Activated CD8-positive, alpha-beta T cell treated with anti-CD3 and anti-CD28 coated beads for 36 hours (primary cell): ENCODE data around the gene CASKIN2. TPM values are rescaled to one million over a fixed set of nuclear protein-coding genes. Genes with fewer than 3 reads are reported as not detected.

ENCODE experiments used
- ATAC-seq: fragments of 200-7000 bp; cut with Tn5 transposase; one replicate; pipeline ENCODE4 v1.10.0; 2021; ENCODE audit warnings: mild to moderate bottlenecking, moderate library complexity
- CTCF ChIA-PET: fragments of 350-600 bp; sonication (Branson Sonifier 250); formaldehyde crosslinking; loops from one replicate; lab custom pipeline; 2021; ENCODE audit warnings: antibody characterized with exemption; lab: Charles Lee
- POLR2A ChIA-PET: fragments of 350-600 bp; sonication (Branson Sonifier 250); formaldehyde crosslinking; loops from one replicate; lab custom pipeline; 2021; ENCODE audit warnings: antibody characterized with exemption; lab: Charles Lee
- DNase-seq: peaks from one replicate; pipeline ENCODE4 v3.0.0-alpha.2; 2020
- H3K27ac Mint-ChIP-seq: one replicate; pipeline ENCODE4 v1.8.0; 2021; ENCODE audit warnings: mild to moderate bottlenecking, mixed read lengths
- H3K27me3 Mint-ChIP-seq: one replicate; pipeline ENCODE4 v1.8.0; 2021; ENCODE audit warnings: mixed read lengths
- H3K36me3 Mint-ChIP-seq: one replicate; pipeline ENCODE4 v1.8.0; 2021; ENCODE audit warnings: low read depth, mixed read lengths
- H3K4me1 Mint-ChIP-seq: one replicate; pipeline ENCODE4 v1.8.0; 2021; ENCODE audit warnings: low read depth, mixed read lengths
- H3K4me3 Mint-ChIP-seq: one replicate; pipeline ENCODE4 v1.8.0; 2021; ENCODE audit warnings: mild to moderate bottlenecking, moderate library complexity, mixed read lengths
- H3K9me3 Mint-ChIP-seq: one replicate; pipeline ENCODE4 v1.8.0; 2021; ENCODE audit warnings: mixed read lengths
- CTCF ChIP-seq: fragments of 200-600 bp; IDR thresholded peaks from one replicate; pipeline ENCODE4 v1.8.0; 2022; ENCODE audit warnings: antibody characterized with exemption, mild to moderate bottlenecking
- intact Hi-C: fragments of 100-400 bp; cut with micrococcal nuclease; formaldehyde crosslinking; loops from one replicate; pipeline ENCODE4 v1.10.0; 2022
- total RNA-seq, 2 experiments: library from RNA; stranded (reverse); gene quantifications; one replicate each; pipeline ENCODE4 v1.2.3, GENCODE V29; 2021

The CASKIN2 gene
- total RNA-seq, 2 experiments from 2014 or later: 2.2 to 2.5 TPM

- Mint-ChIP-seq H3K27me3 (no peaks in the 10 kb centered on the region), H3K4me3 (no peak overlapping the region), H3K4me1 (no peaks in the 10 kb centered on the region), H3K9me3 (no peaks in the 10 kb centered on the region), H3K27ac (no peak overlapping the region), H3K36me3 (peaks cover 2% of the 10 kb centered on the region)
- DNase-seq: no peak
- TF ChIP-seq CTCF: no peak
- intact Hi-C loops: no loop called here
- POLR2A ChIA-PET: interaction anchor here (1.1 kb wide), 1 partner anchor 12 kb away, joined by 3 read pairs; no protein-coding TSS in a partner anchor
- ATAC-seq: no peak
- CTCF ChIA-PET: no interaction called here
Observed at GRCh38 chr17:75474736-75475135, 40.6 kb downstream of the CASKIN2 start.

GRCh38 chr17:75473246-75473645, 42.1 kb downstream of the CASKIN2 start:
- peaks cover 2% of the 10 kb centered on the region for H3K36me3 Mint-ChIP-seq
- ChIA-PET CTCF (interaction anchor here (0.6 to 1.6 kb wide), 3 partner anchors 14 to 115 kb away, joined by 3 to 5 read pairs (median 5); no protein-coding TSS in a partner anchor), POLR2A (interaction anchor here (0.6 to 1.2 kb wide), 2 partner anchors 10 to 13 kb away, joined by 3 read pairs; no protein-coding TSS in a partner anchor)
- intact Hi-C loops: no loop called here
- H3K9me3 Mint-ChIP-seq: no peaks in the 10 kb centered on the region
- no peak for ATAC-seq
- DNase-seq: no peak
- TF ChIP-seq CTCF: no peak
- H3K27me3 Mint-ChIP-seq: no peaks in the 10 kb centered on the region
- H3K4me3 Mint-ChIP-seq: no peak overlapping the region
- no peaks in the 10 kb centered on the region for H3K4me1 Mint-ChIP-seq
- no peak overlapping the region for H3K27ac Mint-ChIP-seq

- peaks cover 4% of the 10 kb centered on the region for H3K36me3 Mint-ChIP-seq
- no peaks in the 10 kb centered on the region for H3K27me3 Mint-ChIP-seq
- intact Hi-C loops: no loop called here
- CTCF ChIA-PET: interaction anchor here (1.3 kb wide), 1 partner anchor 60 kb away, joined by 5 read pairs; no protein-coding TSS in a partner anchor
- DNase-seq: no peak
- no peaks in the 10 kb centered on the region for H3K9me3 Mint-ChIP-seq
- no peak for ATAC-seq
- TF ChIP-seq CTCF: no peak
- no peak overlapping the region for H3K27ac Mint-ChIP-seq
- H3K4me3 Mint-ChIP-seq: no peak overlapping the region
- POLR2A ChIA-PET: interaction anchor here (1.1 to 1.2 kb wide), 2 partner anchors 12 to 181 kb away, joined by 3 read pairs; no protein-coding TSS in a partner anchor
- peaks cover 2% of the 10 kb centered on the region for H3K4me1 Mint-ChIP-seq
Observed at GRCh38 chr17:75472119-75472518, 43.2 kb downstream of the CASKIN2 start.

- POLR2A ChIA-PET: interaction anchor here (0.8 to 1.1 kb wide), 2 partner anchors 182 to 189 kb away, joined by 3 to 4 read pairs; no protein-coding TSS in a partner anchor
- Mint-ChIP-seq H3K4me3 (no peak overlapping the region), H3K27ac (no peak overlapping the region), H3K4me1 (peaks cover 2% of the 10 kb centered on the region), H3K36me3 (peaks cover 4% of the 10 kb centered on the region), H3K9me3 (no peaks in the 10 kb centered on the region), H3K27me3 (no peaks in the 10 kb centered on the region)
- intact Hi-C loops: no loop called here
- DNase-seq (no peak), ATAC-seq (no peak)
- CTCF ChIA-PET: no interaction called here
- no peak for TF ChIP-seq CTCF
Observed at GRCh38 chr17:75471207-75471606, 44.1 kb downstream of the CASKIN2 start.

- no peak for ATAC-seq
- no peak overlapping the region for H3K27ac Mint-ChIP-seq
- H3K27me3 Mint-ChIP-seq: no peaks in the 10 kb centered on the region
- peaks cover 4% of the 10 kb centered on the region for H3K4me1 Mint-ChIP-seq
- CTCF ChIA-PET: no interaction called here
- peaks cover 4% of the 10 kb centered on the region for H3K36me3 Mint-ChIP-seq
- no peak for DNase-seq
- TF ChIP-seq CTCF: no peak
- no peak overlapping the region for H3K4me3 Mint-ChIP-seq
- intact Hi-C loops: no loop called here
- POLR2A ChIA-PET: interaction anchor here (0.9 to 1.4 kb wide), 2 partner anchors 10 to 48 kb away, joined by 3 to 4 read pairs; partner anchors contain the start of gene TSEN54
- H3K9me3 Mint-ChIP-seq: no peaks in the 10 kb centered on the region
Observed at GRCh38 chr17:75468779-75469373, 46.5 kb downstream of the CASKIN2 start.
